Smooth muscle cell (in vitro differentiated cells): ENCODE data around the gene SLC7A10. TPM values are rescaled to one million over a fixed set of nuclear protein-coding genes. Genes with fewer than 3 reads are reported as not detected.
A peak's percentile ranks its signal among the peaks of the same experiment; 100 is the strongest.
"Not testable (repeated sequence)": the region's sequence is repeated elsewhere in the genome, so short reads cannot be mapped to it uniquely, and the experiment has no call there.

ENCODE experiments used
- DNase-seq: peaks from one replicate; lab custom pipeline; 2025; ENCODE audit not compliant: unreplicated experiment; lab: John Stamatoyannopoulos, UW
- H2AFZ ChIP-seq: fragments of 200-600 bp; sonication (generic); 2 replicates; pipeline ENCODE4 v1.6.0; 2016; ENCODE audit warnings: antibody characterized with exemption, low read depth, mild to moderate bottlenecking
- H3F3A ChIP-seq: fragments of 200-600 bp; sonication (generic); 2 replicates; pipeline ENCODE4 v1.6.0; 2017; ENCODE audit warnings: antibody characterized with exemption, low read depth
- H3K27ac ChIP-seq: fragments of 200-600 bp; sonication (generic); 2 replicates; pipeline ENCODE4 v1.5.1; 2016; ENCODE audit warnings: low read depth, mild to moderate bottlenecking
- H3K27me3 ChIP-seq: fragments of 200-600 bp; sonication (generic); 2 replicates; pipeline ENCODE4 v1.6.1; 2016; ENCODE audit warnings: low read depth, mild to moderate bottlenecking
- H3K36me3 ChIP-seq: fragments of 200-600 bp; sonication (generic); 2 replicates; pipeline ENCODE4 v1.5.1; 2016; ENCODE audit warnings: low read depth
- H3K4me1 ChIP-seq: fragments of 200-600 bp; sonication (generic); 2 replicates; pipeline ENCODE4 v1.5.1; 2016; ENCODE audit warnings: low read depth
- H3K4me2 ChIP-seq: fragments of 200-600 bp; sonication (generic); 2 replicates; pipeline ENCODE4 v1.6.0; 2016; ENCODE audit warnings: mild to moderate bottlenecking
- H3K4me3 ChIP-seq: fragments of 200-600 bp; sonication (generic); 2 replicates; pipeline ENCODE4 v1.5.1; 2016; ENCODE audit warnings: mild to moderate bottlenecking
- H3K79me2 ChIP-seq: fragments of 200-600 bp; sonication (generic); 2 replicates; pipeline ENCODE4 v1.6.0; 2016; ENCODE audit warnings: low read depth, mild to moderate bottlenecking
- H3K9ac ChIP-seq: fragments of 200-600 bp; sonication (generic); 2 replicates; pipeline ENCODE4 v1.6.0; 2016; ENCODE audit warnings: low read depth
- H3K9me3 ChIP-seq: fragments of 200-600 bp; sonication (generic); replicated peaks from 2 replicates; pipeline ENCODE4 v1.5.1; 2016; ENCODE audit warnings: low read depth
- H4K20me1 ChIP-seq: fragments of 200-600 bp; sonication (generic); 2 replicates; pipeline ENCODE4 v1.6.0; 2016; ENCODE audit warnings: low read depth
- WGBS: methylation state at CpG from one replicate; pipeline ENCODE4 v1.1.7; 2016; ENCODE audit warnings: low lambda C conversion rate; 5-methylcytosine and 5-hydroxymethylcytosine counted together
- polyA plus RNA-seq: library from polyadenylated mRNA; unstranded; fragments of >200 nt; fragmentation: Nextera tagmentation; extraction: Ambion mirVana; gene quantifications from 2 replicates; pipeline ENCODE4 v1.2.1, GENCODE V29; 2016
- total RNA-seq: library from RNA; depleted of rRNA; stranded (reverse); fragments of >200 nt; gene quantifications from 2 replicates; pipeline ENCODE4 v1.2.3, GENCODE V29; 2014
- TF ChIP-seq, protein P1 (sequence below): fragments of 200-600 bp; sonication (generic); IDR thresholded peaks from 2 replicates; pipeline ENCODE4 v1.5.1; 2017; ENCODE audit warnings: borderline replicate concordance, mild to moderate bottlenecking, antibody characterized with exemption; ENCODE audit not compliant: insufficient read depth, poor library complexity, severe bottlenecking

The SLC7A10 gene
- total and polyA plus RNA-seq, 2 experiments from 2014 or later: 0.51 TPM; not detected in 1

- Histone ChIP-seq H3K4me3 (peak overlapping the region; percentile 30), H3F3A (no peaks in the 10 kb centered on the region), H2AFZ (no peak overlapping the region), H3K27ac (no peak overlapping the region), H3K27me3 (no peaks in the 10 kb centered on the region), H4K20me1 (peaks cover 9% of the 10 kb centered on the region), H3K4me2 (peak overlapping the region; percentile 54), H3K79me2 (no peaks in the 10 kb centered on the region), H3K4me1 (no peaks in the 10 kb centered on the region), H3K36me3 (no peaks in the 10 kb centered on the region), H3K9me3 (no peaks in the 10 kb centered on the region), H3K9ac (no peak overlapping the region)
- TF ChIP-seq, protein P1, sequence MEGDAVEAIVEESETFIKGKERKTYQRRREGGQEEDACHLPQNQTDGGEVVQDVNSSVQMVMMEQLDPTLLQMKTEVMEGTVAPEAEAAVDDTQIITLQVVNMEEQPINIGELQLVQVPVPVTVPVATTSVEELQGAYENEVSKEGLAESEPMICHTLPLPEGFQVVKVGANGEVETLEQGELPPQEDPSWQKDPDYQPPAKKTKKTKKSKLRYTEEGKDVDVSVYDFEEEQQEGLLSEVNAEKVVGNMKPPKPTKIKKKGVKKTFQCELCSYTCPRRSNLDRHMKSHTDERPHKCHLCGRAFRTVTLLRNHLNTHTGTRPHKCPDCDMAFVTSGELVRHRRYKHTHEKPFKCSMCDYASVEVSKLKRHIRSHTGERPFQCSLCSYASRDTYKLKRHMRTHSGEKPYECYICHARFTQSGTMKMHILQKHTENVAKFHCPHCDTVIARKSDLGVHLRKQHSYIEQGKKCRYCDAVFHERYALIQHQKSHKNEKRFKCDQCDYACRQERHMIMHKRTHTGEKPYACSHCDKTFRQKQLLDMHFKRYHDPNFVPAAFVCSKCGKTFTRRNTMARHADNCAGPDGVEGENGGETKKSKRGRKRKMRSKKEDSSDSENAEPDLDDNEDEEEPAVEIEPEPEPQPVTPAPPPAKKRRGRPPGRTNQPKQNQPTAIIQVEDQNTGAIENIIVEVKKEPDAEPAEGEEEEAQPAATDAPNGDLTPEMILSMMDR: no peak
- WGBS: 93% methylated on average over 8 of the region's 8 CpGs
- no peak for DNase-seq
Measured at GRCh38 chr19:33193269-33193864, 32.3 kb downstream of the SLC7A10 start.

- Histone ChIP-seq H3K27ac (no peak overlapping the region), H3K4me3 (no peak overlapping the region), H2AFZ (no peak overlapping the region), H3K4me1 (no peaks in the 10 kb centered on the region), H4K20me1 (peaks cover 8% of the 10 kb centered on the region), H3F3A (no peaks in the 10 kb centered on the region), H3K9ac (no peak overlapping the region), H3K79me2 (no peaks in the 10 kb centered on the region), H3K9me3 (no peaks in the 10 kb centered on the region), H3K27me3 (no peaks in the 10 kb centered on the region), H3K4me2 (no peak overlapping the region), H3K36me3 (no peaks in the 10 kb centered on the region)
- TF ChIP-seq, protein P1: peak; percentile 17
- DNase-seq: no peak
- WGBS: 76% methylated on average over 7 of the region's 7 CpGs
Measured at GRCh38 chr19:33192010-33192409, 33.6 kb downstream of the SLC7A10 start.

DNA sequence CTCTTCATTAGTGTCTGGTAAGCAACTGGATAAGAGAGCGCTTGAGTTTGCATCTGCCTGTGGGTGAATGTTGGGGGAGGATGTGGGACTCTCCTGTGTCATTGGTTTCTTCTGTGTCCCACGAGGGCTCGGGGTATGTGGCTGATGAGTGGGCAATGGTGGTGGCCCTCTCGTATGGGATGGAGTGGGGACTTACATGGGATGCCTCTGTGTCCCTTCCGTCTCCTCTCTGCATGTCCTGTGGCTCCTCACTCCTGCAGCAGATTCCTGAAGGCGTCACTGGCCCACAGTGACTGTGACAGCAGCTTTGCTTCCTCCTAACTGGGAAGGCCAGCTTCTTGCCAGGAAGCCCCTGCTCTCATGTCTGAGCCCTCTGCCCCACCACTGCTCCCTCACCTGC, 34.1 kb downstream of the SLC7A10 start:
- H3K27me3 ChIP-seq: no peaks in the 10 kb centered on the region
- no peaks in the 10 kb centered on the region for H3K79me2 ChIP-seq
- TF ChIP-seq, protein P1: no peak
- no peaks in the 10 kb centered on the region for H3K4me1 ChIP-seq
- WGBS: 84% methylated on average over 6 of the region's 6 CpGs
- no peaks in the 10 kb centered on the region for H3K9me3 ChIP-seq
- H3K27ac ChIP-seq: no peak overlapping the region
- no peak overlapping the region for H2AFZ ChIP-seq
- no peaks in the 10 kb centered on the region for H3K36me3 ChIP-seq
- H3K4me2 ChIP-seq: no peak overlapping the region
- H3K4me3 ChIP-seq: no peak overlapping the region
- H3F3A ChIP-seq: no peaks in the 10 kb centered on the region
- no peak overlapping the region for H3K9ac ChIP-seq
- peaks cover 6% of the 10 kb centered on the region for H4K20me1 ChIP-seq
- DNase-seq: no peak

DNA sequence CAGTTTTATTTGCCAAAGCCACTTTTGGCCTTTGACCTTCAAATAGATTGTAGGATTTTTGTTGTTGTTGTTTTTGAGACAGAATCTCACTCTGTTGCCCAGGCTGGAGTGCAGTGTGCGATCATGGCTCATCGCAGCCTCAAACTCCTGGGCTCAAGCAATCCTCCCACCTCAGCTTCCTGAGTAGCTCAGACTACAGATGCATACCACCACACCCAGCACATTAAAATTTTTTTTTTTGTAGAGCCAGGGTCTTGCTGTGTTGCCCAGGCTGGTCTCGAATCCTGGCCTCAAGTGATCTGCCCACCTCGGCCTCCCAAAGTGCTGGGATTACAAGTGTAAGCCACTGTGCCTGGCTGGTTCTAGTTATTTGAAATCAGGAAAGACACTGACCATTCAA, 34.6 kb downstream of the SLC7A10 start:
- H3K27ac ChIP-seq, H3K4me2 ChIP-seq, H4K20me1 ChIP-seq, H2AFZ ChIP-seq, H3K27me3 ChIP-seq, H3K36me3 ChIP-seq, H3K9me3 ChIP-seq, H3F3A ChIP-seq, DNase-seq, H3K9ac ChIP-seq, H3K4me3 ChIP-seq, H3K79me2 ChIP-seq, H3K4me1 ChIP-seq: not testable (repeated sequence)
- 87% methylated on average over 4 of the region's 4 CpGs for WGBS
